Measurements from ENCODE around the gene MYO7A.

The MYO7A gene

GRCh38 chr11:77147668-77148321 is 19.7 kb downstream of the MYO7A start:
- peak; percentile 83 for DNase-seq

GRCh38 chr11:77148963-77149715 is 21.1 kb downstream of the MYO7A start:
- DNase-seq, result no peak

DNA sequence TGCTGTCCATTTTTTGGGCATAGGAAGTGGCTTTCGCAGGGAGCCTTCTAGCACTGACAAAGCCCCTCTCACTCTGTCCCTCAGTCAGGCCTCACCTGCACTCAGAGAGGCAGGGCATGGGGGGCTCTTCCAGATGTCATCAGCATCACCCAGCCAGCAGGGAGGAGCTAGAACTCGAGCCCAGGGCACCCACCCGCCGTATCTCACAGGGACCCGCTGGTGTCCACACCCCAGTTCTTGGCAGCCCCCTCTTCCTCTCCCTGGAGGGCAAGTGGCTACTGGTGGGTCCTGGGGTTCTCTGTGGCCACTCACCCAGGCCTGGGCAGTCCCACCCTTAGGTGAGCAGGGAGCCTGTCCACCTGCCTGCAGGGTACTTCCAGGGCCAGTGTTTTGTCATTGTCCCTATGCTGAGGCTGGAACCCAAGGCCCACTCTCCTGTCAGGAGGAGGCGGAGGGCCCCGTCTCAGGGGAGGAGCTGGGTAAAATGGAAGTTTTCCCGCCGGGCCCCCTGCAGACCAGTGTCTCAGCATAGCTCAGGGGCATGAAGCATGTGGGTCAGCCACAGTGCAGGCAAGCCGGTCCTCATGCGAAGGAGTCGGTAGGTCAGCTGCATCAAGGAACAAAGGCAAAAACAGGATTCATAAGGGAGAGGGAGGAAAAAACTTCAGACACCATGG is 21.8 kb downstream of the MYO7A start:
- DNase-seq, result peak; percentile 55

DNA sequence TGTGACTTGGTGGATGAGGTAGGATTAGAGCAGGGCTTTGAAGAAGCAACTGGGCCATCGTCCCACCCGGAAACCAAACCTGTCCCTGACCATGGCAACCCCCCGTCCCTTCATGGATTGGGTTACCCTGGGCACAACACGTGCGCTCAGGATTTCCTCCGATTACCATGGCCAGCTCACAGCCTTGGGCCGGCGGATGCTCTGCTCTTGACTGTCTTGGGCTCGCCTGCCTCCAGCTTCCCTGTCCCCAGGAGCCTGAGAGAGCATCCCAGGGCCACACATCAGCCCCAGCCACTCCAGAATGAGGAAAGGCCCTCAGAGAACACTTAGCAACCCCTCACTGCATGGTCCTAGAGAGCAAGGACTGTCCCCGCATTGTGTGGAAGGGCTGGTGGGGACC is 22.8 kb downstream of the MYO7A start:
- no peak for DNase-seq

DNA sequence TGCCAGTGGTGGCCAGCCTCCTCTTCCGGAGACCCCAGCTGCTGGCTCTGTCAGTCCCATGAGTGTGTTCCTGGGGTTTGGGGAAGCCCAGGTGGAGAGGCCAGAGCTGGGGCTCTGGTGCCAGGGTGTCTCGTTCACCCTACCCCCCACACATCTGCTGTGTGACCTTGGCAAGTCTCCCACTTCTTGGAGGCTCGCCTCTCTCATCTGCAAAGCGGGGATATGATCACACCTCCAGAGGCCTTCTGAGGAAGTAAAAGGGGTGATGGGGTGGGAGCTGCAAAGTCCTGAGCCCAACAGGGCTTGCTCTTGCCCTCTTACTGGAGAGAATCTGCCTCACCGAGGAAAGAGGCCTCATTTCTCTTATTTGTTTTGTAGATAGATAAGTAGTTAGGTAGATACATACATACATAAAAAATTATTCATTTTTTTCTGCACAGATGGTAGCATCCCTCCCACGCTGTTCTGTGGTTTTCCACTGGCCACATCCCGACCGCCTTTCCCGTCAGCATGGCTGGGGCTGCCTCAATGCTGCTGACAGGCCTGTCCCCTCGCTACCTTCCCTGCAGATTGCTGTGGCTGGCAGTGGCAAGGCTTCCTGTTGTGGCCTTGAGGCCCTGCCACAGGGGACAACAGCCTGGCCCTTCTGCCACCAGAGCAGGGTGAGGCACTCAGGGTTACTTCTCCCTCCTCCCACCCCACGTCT is 23.9 kb downstream of the MYO7A start:
- DNase-seq, result peak; percentile 1

DNA sequence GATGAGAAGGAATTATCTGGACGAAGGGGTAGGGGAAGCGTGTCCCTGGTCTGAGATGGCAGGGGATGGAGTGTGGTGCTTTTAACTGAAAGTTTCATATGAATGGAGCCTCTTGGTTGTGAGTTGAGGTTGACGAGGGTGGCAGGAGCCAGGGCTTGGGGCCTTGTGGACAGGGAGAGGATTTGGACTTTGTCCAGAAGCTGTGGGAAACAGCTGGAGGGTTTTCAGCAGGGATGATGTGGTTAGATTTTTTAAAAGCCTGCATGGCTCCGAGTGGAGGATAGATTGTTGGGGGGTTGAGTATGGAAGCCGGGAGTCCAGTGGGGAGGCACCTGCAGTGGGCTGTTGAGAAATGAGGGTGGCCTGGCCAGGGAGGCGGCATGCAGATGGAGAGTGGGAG is 24.8 kb downstream of the MYO7A start:
- peak; percentile 4 for DNase-seq

DNA sequence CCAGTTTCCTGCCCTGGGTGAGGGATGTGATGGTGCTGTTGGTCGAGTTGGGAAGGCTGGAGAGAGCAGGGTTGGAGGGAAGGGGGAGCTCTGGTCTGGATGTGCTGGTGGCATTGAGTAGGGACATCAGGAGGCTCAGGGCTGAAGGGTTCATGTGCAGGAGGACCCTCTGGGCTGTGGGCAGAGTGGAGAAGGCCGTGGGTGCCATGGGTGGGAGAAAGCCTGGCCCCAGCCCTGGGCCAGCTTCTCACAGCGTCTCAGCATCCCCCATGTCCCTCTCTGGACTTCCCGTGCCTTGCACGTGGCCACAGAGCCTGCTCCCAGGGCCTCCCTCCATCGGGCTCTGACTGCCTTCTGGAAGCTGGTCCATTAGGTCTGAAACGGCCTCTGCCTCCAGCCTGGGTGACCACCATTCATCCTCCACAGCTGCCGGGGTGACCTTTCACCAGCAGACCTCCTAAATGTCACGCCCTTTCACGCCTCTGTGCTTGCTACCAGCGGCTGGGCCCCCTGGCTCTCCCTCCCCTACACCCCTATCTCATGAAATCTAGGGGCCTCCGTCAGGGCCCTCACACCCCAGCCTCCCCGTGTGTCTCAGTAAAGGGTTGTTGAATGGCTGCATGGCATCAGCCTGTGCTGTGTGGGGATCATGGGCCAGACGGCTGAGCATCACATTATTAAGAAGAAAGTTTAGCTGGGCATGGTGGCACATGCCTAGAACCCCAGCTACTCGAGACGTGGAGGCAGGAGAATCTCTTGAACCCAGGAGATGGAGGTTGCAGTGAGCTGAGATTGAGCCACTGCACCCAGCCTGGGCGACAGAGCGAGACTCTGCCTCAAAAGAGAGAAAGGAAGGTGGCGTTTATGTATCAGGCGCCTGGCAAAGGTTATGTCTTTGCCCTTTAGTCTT is 25.5 kb downstream of the MYO7A start:
- DNase-seq, result no peak

DNA sequence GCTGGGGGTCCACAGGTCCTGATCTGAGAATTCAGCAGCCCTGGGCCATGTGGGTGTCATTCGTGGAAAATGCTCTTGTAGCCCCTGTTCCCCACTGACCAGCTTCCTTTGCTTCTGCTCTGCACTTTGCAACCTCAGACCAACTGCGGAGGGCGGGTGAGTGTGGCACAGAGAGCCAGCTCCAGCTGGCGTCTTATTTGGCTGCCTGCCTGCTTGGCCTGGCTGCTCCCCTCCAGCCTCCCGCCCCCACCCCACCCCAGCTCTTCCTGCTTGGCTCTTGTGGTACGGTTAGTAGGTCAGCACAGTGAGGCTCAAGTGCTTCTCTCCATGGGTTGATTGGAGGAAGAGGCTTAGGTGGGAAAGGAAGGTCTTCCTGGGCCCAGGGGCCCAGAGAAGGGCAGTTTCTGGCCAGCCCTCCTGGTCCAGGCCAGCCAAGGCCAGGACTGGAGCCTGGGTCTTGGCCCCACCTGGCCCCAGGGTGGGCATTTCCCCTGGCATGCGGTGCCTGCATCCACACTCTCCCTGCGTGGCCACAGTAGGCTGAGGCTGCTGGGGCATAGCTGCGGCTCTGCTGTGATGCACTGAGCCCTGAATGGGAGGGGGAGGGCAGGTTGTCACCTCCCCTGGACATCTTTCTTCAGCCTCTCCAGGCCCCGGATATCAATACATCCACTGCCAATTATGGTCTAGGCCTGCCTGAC is 26.5 kb downstream of the MYO7A start:
- DNase-seq, result no peak

DNA sequence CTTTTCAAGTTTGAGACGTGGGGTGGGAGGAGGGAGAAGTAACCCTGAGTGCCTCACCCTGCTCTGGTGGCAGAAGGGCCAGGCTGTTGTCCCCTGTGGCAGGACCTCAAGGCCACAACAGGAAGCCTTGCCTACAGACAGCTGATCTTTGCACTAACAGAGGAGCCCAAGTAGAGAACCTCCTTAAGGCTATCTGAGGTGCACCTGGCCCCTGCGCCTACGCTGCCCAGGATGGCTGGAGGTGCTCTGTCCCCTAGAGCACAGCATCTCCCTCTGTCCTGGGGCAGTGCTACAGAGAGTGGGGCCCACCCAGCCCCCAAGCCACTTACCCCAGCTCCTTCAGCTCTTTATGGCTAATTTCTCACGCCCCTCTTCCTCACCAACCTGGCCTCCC is 27.0 kb downstream of the MYO7A start:
- no peak for DNase-seq

GRCh38 chr11:77155556-77156130 is 27.6 kb downstream of the MYO7A start:
- DNase-seq, result no peak

DNA sequence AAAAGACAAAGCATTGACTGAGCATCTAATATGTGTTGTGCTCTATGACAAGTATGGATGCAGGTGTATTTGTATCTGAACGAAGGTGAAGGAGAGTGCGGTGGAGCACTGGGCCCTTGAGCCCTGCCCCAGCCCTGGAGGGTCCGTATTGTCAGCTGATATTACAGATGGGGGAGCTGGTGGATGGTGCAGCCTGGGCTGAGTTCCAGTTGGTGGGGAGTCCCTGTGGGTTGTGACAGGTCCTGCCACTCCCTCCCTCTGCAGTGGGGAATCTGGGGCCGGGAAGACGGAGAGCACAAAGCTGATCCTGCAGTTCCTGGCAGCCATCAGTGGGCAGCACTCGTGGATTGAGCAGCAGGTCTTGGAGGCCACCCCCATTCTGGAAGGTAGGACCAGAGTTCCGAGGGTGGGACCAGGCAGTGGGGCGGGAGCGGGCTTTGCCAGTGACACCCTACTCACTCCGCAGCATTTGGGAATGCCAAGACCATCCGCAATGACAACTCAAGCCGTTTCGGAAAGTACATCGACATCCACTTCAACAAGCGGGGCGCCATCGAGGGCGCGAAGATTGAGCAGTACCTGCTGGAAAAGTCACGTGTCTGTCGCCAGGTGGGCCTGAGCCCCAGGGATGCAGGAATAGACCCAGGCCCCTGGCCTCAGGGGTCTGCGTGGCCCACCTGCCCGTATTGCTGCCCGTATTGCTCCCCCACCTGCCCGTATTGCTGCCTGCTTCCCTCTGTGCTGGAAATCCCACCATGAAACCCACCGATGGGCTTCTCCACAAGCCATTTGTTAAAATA is 28.6 kb downstream of the MYO7A start:
- DNase-seq, result no peak

GRCh38 chr11:77158041-77158695 is 30.1 kb downstream of the MYO7A start:
- DNase-seq, result no peak

- DNase-seq, result no peak
Observed at GRCh38 chr11:77159219-77159936, 31.3 kb downstream of the MYO7A start.

DNA sequence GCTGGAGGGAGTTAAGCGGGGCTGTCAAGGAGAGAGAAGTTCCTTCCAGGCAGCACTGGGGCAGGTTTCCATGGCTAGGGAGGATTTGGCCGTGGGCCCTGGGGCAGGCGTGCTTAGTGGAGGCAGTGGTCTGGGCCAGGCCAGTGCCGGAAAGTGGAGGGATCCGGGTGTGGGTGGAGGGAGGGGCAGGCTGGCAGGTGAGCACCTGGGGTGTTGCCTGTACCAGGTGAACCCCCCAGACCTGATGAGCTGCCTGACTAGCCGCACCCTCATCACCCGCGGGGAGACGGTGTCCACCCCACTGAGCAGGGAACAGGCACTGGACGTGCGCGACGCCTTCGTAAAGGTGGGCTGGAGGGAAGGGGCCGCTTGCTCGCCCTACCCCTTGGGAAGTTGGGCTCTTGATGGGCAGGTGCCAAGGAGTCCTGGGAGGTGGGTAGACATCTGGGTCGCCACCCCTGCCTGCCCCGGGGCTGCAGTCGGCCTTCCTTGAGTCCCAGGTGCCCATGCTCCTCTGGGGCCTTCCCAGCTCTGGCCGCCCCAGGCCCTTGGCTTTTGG is 32.0 kb downstream of the MYO7A start:
- DNase-seq, result no peak

DNA sequence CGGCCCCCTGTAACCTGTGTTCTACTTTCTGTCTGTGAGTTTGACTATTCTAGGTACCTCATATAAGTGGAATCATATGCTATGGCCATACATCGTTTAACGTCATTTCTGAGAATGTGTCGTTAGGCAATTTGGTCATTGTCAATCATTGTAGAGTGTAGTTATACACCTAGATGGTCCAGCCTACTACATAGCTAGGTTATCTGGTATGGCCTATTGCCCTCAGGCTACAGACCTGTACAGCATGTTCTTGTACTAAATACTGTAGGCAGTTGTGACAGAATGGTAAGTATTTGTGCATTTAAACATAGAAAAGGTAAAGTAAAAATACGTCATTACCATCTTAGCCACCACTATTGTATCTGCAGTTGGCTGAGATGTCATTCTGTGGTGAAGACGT is 35.2 kb downstream of the MYO7A start:
- DNase-seq, result no peak

DNA sequence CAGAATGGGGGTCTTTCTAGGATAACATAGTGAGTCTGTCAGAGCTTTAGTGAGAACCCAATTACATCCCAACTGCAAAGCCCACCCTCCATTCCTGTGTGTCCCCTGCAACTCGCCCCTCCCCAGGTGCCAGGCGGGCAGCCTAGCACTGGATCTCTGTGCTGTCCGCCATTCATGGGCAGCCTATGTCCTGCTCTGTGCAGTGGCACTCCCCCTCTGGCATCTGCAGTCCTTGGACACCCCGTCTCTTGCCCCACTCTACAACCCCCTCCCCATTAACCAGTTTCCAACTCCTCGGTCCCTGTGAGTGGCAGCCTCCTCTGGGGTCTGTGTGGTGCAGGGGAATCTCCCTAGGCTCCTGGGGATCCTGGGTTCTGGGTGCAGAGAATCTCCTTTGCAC is 37.0 kb downstream of the MYO7A start:
- no peak for DNase-seq

- no peak for DNase-seq
Observed at GRCh38 chr11:77166021-77166420, 38.0 kb downstream of the MYO7A start.

DNA sequence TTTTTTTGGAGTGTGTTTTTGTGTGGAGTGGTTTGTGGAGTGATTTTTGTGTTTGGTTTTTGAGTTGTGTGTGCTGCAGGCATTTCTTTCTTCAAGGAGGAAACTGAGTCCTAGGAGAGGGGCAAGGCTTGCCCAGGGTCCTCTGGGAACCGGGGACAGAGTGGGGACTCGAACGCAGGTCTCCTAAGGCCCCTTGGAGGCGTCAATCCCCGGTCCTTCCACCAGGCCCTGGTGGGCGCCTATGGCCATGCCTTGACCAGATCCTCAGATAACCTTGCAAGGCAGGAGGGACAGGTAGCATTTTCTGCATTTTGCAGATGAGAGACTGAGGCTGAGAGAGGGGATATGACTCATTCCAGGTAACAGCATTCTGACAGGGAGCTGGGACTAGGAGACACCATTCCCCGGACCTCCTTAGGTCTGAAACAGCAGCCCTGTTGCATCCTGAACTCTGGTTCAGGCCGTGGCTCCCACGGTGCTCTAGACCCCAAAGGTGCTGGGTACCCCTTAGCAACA is 39.1 kb downstream of the MYO7A start:
- DNase-seq, result no peak

GRCh38 chr11:77167791-77168190 is 39.7 kb downstream of the MYO7A start:
- DNase-seq, result no peak
